H1 (cell line): ENCODE measurements around the gene HTN1. TPM values are rescaled to one million over a fixed set of nuclear protein-coding genes. Genes with fewer than 3 reads are reported as not detected.

Experiments used
- CTCF ChIA-PET: fragments of 300-600 bp; sonication (Branson Sonifier 250); formaldehyde crosslinking; loops from one replicate; lab custom pipeline; 2021; ENCODE audit not compliant: partially characterized antibody; lab: Charles Lee
- POLR2A ChIA-PET: fragments of 300-600 bp; sonication (Branson Sonifier 250); formaldehyde crosslinking; loops from one replicate; lab custom pipeline; 2021; ENCODE audit warnings: inconsistent platforms; ENCODE audit not compliant: partially characterized antibody; lab: Charles Lee
- DNase-seq, 2 experiments: peaks; one replicate each; pipeline versions ENCODE4 v3.0.0 to v3.0.0-alpha.2; 2010 to 2022; ENCODE audit warnings: low spot score in 2 of 2, low read depth in 1 of 2, mixed read lengths in 1 of 2
- FAIRE-seq: peaks from 2 replicates; lab custom pipeline; 2011; peaks lifted over from hg19 to GRCh38; lab: Jason Lieb, UNC
- H2AFZ ChIP-seq: 2 replicates; pipeline ENCODE4 v1.8.1; 2012; ENCODE audit warnings: low read length, inconsistent platforms
- H2AK5ac ChIP-seq: 2 replicates; pipeline ENCODE4 v1.6.1; 2013; ENCODE audit warnings: low read depth, low read length
- H2BK120ac ChIP-seq: replicated peaks from 2 replicates; pipeline ENCODE3; 2013; ENCODE audit warnings: low read depth, low read length, inconsistent platforms
- H2BK12ac ChIP-seq: 2 replicates; pipeline ENCODE4 v1.6.1; 2013; ENCODE audit warnings: low read depth, low read length
- H2BK15ac ChIP-seq: 2 replicates; pipeline ENCODE4 v1.6.1; 2013; ENCODE audit warnings: low read length
- H2BK20ac ChIP-seq: 2 replicates; pipeline ENCODE4 v1.6.1; 2013; ENCODE audit warnings: low read length
- H2BK5ac ChIP-seq: 2 replicates; pipeline ENCODE4 v1.6.1; 2013; ENCODE audit warnings: low read depth, low read length
- H3K14ac ChIP-seq: 2 replicates; pipeline ENCODE4 v1.6.1; 2013; ENCODE audit warnings: inconsistent platforms; ENCODE audit not compliant: insufficient read length
- H3K18ac ChIP-seq: 2 replicates; pipeline ENCODE4 v1.6.1; 2013; ENCODE audit warnings: low read length; ENCODE audit errors: extremely low read depth
- H3K23ac ChIP-seq: 2 replicates; pipeline ENCODE4 v1.6.1; 2013; ENCODE audit warnings: inconsistent platforms; ENCODE audit not compliant: insufficient read length
- H3K23me2 ChIP-seq: 2 replicates; pipeline ENCODE4 v1.6.1; 2013; ENCODE audit warnings: low read depth, low read length
- H3K27ac ChIP-seq: 2 replicates; pipeline ENCODE4 v1.6.1; 2011; ENCODE audit warnings: low read depth, low read length, inconsistent platforms
- H3K27me3 ChIP-seq, 4 experiments: replicated peaks in 1 of 4; 1 replicate in 1 of 4; 2 replicates in 3 of 4; pipeline versions ENCODE4 v1.6.1 to v1.8.1; 2011 to 2013; ENCODE audit warnings: low read length in 3 of 4, mild to moderate bottlenecking in 3 of 4, inconsistent platforms in 2 of 4, mixed read lengths in 2 of 4, moderate library complexity in 1 of 4; ENCODE audit not compliant: control insufficient read depth in 3 of 4, insufficient read depth in 3 of 4; ENCODE audit errors: extremely low read depth in 1 of 4
- H3K36me3 ChIP-seq, 4 experiments: 2 replicates each; pipeline versions ENCODE4 v1.6.1 to v1.8.1; 2011 to 2013; ENCODE audit warnings: mild to moderate bottlenecking in 4 of 4, low read length in 3 of 4, moderate library complexity in 2 of 4, control low read depth in 1 of 4, inconsistent platforms in 1 of 4; ENCODE audit not compliant: insufficient read depth in 4 of 4, control insufficient read depth in 2 of 4
- H3K4ac ChIP-seq: replicated peaks from 2 replicates; pipeline ENCODE3; 2013; ENCODE audit warnings: low read length, low read depth, mixed read lengths, inconsistent platforms; ENCODE audit not compliant: insufficient read length
- H3K4me1 ChIP-seq, 4 experiments: replicated peaks in 1 of 4; 1 replicate in 1 of 4; 2 replicates in 3 of 4; pipeline versions ENCODE4 v1.6.1 to v1.8.1; 2011 to 2013; ENCODE audit warnings: low read length in 3 of 4, inconsistent platforms in 2 of 4, mixed read lengths in 1 of 4; ENCODE audit not compliant: insufficient read depth in 4 of 4, control insufficient read depth in 3 of 4
- H3K4me2 ChIP-seq, 2 experiments: 2 replicates each; pipeline versions ENCODE4 v1.6.1 to v1.8.1; 2011 to 2013; ENCODE audit warnings: low read depth in 2 of 2, low read length in 2 of 2, control low read depth in 1 of 2, inconsistent platforms in 1 of 2, mild to moderate bottlenecking in 1 of 2; ENCODE audit not compliant: insufficient read depth in 1 of 2
- H3K4me3 ChIP-seq, 4 experiments: fragments of 200-600, 300-600 bp in 1 of 4; sonication (generic), shearing (Covaris generic), sonication (Bioruptor Twin) in 1 of 4; 2 replicates each; pipeline versions ENCODE4 v1.5.1 to v1.8.1; 2011 to 2016; ENCODE audit warnings: low read length in 4 of 4, low read depth in 3 of 4, control low read depth in 2 of 4, inconsistent platforms in 2 of 4, mild to moderate bottlenecking in 2 of 4, mixed read lengths in 1 of 4, moderate library complexity in 1 of 4; ENCODE audit not compliant: insufficient read depth in 2 of 4; ENCODE audit errors: extremely low read depth in 1 of 4
- H3K56ac ChIP-seq: replicated peaks from 2 replicates; pipeline ENCODE3; 2013; ENCODE audit warnings: low read depth, mild to moderate bottlenecking, mixed read lengths, low read length, inconsistent platforms; ENCODE audit not compliant: insufficient read length
- H3K79me1 ChIP-seq: 2 replicates; pipeline ENCODE4 v1.6.1; 2013; ENCODE audit warnings: low read depth, low read length, control low read depth
- H3K79me2 ChIP-seq, 2 experiments: 2 replicates each; pipeline versions ENCODE4 v1.6.1 to v1.8.1; 2012 to 2013; ENCODE audit warnings: low read length in 2 of 2, mild to moderate bottlenecking in 2 of 2, inconsistent platforms in 1 of 2; ENCODE audit not compliant: insufficient read depth in 2 of 2, control insufficient read depth in 1 of 2
- H3K9ac ChIP-seq, 4 experiments: replicated peaks in 1 of 4; 1 replicate in 1 of 4; 2 replicates in 3 of 4; pipeline versions ENCODE4 v1.6.1 to v1.8.1; 2011 to 2013; ENCODE audit warnings: low read depth in 3 of 4, low read length in 3 of 4, control low read depth in 2 of 4, mild to moderate bottlenecking in 2 of 4, moderate library complexity in 2 of 4, inconsistent platforms in 1 of 4; ENCODE audit errors: extremely low read depth in 1 of 4
- H3K9me3 ChIP-seq, 2 experiments: 2 replicates each; pipeline versions ENCODE4 v1.6.1 to v1.8.1; 2012 to 2013; ENCODE audit warnings: mild to moderate bottlenecking in 2 of 2, moderate library complexity in 2 of 2, control low read depth in 1 of 2, inconsistent platforms in 1 of 2, low read depth in 1 of 2, low read length in 1 of 2, mixed read lengths in 1 of 2; ENCODE audit not compliant: insufficient read depth in 2 of 2
- H4K20me1 ChIP-seq, 2 experiments: replicated peaks in 1 of 2; 2 replicates each; pipeline versions ENCODE3 to v1.8.1; 2011 to 2013; ENCODE audit warnings: inconsistent platforms in 2 of 2, low read length in 2 of 2, mild to moderate bottlenecking in 1 of 2; ENCODE audit not compliant: insufficient read depth in 2 of 2, control insufficient read depth in 1 of 2
- H4K5ac ChIP-seq: 2 replicates; pipeline ENCODE4 v1.6.1; 2013; ENCODE audit warnings: low read length, low read depth, mixed read lengths, inconsistent platforms; ENCODE audit not compliant: insufficient read length
- H4K8ac ChIP-seq: 2 replicates; pipeline ENCODE4 v1.8.0; 2013; ENCODE audit warnings: mild to moderate bottlenecking, moderate library complexity, low read length, inconsistent platforms; ENCODE audit not compliant: insufficient read depth; ENCODE audit errors: extremely low read depth
- H4K91ac ChIP-seq: replicated peaks from 2 replicates; pipeline ENCODE3; 2013; ENCODE audit warnings: low read length, mixed read lengths, inconsistent platforms; ENCODE audit not compliant: insufficient read length
- ASH2L ChIP-seq: fragments of 200-600, 300-600 bp; sonication (generic); IDR thresholded peaks from one replicate; pipeline ENCODE4 v1.7.1; 2017; ENCODE audit warnings: low read length
- BRCA1 ChIP-seq: IDR thresholded peaks from 2 replicates; pipeline ENCODE4 v1.6.1; 2012; ENCODE audit warnings: low read depth, low read length, improper control_type of control experiment
- CBX8 ChIP-seq: fragments of 300-800, 300-1000 bp; sonication (generic); IDR thresholded peaks from 2 replicates; pipeline ENCODE4 v1.7.1; 2016; ENCODE audit warnings: low read depth, low read length, borderline replicate concordance
- E2F6 ChIP-seq: IDR thresholded peaks from 2 replicates; pipeline ENCODE4 v1.6.1; 2012; ENCODE audit warnings: inconsistent platforms
- POLR2A ChIP-seq, 2 experiments: IDR thresholded peaks; 1 replicate in 1 of 2; 2 replicates in 1 of 2; pipeline ENCODE4 v1.6.1; 2011; ENCODE audit warnings: low read depth in 2 of 2, low read length in 2 of 2, mild to moderate bottlenecking in 2 of 2; ENCODE audit errors: control extremely low read depth in 1 of 2
- WGBS, 2 experiments: shearing (Covaris generic) in 1 of 2; methylation state at CpG; one replicate each; pipeline versions ENCODE4 v1.1.6 to v1.1.7; 2013 to 2015; ENCODE audit warnings: low lambda C conversion rate in 2 of 2, mixed read lengths in 2 of 2, inconsistent platforms in 1 of 2, low coverage in 1 of 2, missing lambda C conversion rate in 1 of 2; ENCODE audit not compliant: insufficient replicate concordance in 2 of 2, insufficient coverage in 1 of 2, insufficient read length in 1 of 2; ENCODE audit errors: extremely low coverage in 1 of 2, missing lambda C conversion rate in 1 of 2; 5-methylcytosine and 5-hydroxymethylcytosine counted together
- polyA plus RNA-seq, 7 experiments: library from polyadenylated mRNA; depleted of rRNA in 3 of 7; stranded (reverse) in 5 of 7; unstranded in 2 of 7; fragments of >200 nt in 5 of 7; fragments of 200-250 nt in 2 of 7; gene quantifications; 1 replicate in 5 of 7; 2 replicates in 1 of 7; 4 replicates in 1 of 7; pipeline versions ENCODE4 v1.2.1 to v1.2.3, GENCODE V29; 2011 to 2013; ENCODE audit warnings: missing spikeins in 2 of 7, mixed read lengths in 2 of 7
- total RNA-seq: library from RNA; stranded (reverse); fragmentation: NEBNext Ultra II Directional; extraction: Animal tissue kit (Norgen Biotek cat#: 25700); gene quantifications from 2 replicates; pipeline ENCODE4 v1.2.1, GENCODE V29; 2021

Gene HTN1
- total and polyA plus RNA-seq, 2 of the 8 experiments (the other 6 are each of a cell fraction or from before 2014, with no cell fraction given): not detected

DNA sequence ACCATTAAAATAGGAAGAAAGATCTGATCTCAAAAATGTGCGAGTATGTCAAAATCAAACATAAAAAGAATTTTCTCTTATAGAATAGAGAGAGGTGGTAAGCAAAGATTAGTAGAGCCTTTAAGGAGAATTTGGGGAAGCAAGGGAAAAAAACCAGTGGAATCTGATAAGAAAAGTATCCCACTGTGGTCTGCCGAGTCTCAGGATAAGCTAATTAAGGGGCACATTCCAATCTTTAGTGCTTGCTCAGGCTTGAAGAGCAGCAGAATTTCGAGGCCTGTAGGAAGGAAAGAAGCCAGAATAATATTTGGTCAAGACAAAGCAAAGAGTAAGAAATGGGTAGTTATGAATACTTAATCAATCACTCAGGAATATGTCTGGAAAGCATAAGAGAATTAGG is 41.5 kb upstream of the HTN1 start:
- no peak overlapping the region for H3K4me3 ChIP-seq
- POLR2A ChIA-PET: no interaction called here
- no peaks in the 10 kb centered on the region for H3K27me3 ChIP-seq
- no peak overlapping the region for H2BK120ac ChIP-seq
- WGBS, 2 experiments: 81% methylated on average over 3 of the region's 3 CpGs; no CpG with 5 or more reads in 1 of the 2 experiments
- H2AFZ ChIP-seq: no peak overlapping the region
- no peak overlapping the region for H2BK20ac ChIP-seq
- no peak overlapping the region for H3K9ac ChIP-seq
- TF ChIP-seq POLR2A (IDR thresholded peaks at IDR 0.05; ENCODE audit: control extremely low read depth in 1 of 2, low read depth in 2 of 2, low read length in 2 of 2): no peak
- no peak for TF ChIP-seq BRCA1
- no peak for TF ChIP-seq CBX8
- TF ChIP-seq E2F6: no peak
- TF ChIP-seq ASH2L: no peak
- no peaks in the 10 kb centered on the region for H3K36me3 ChIP-seq
- H3K56ac ChIP-seq: no peak overlapping the region
- CTCF ChIA-PET: no interaction called here
- H3K23ac ChIP-seq: no peak overlapping the region
- no peak overlapping the region for H3K27ac ChIP-seq
- no peak overlapping the region for H2BK15ac ChIP-seq
- no peaks in the 10 kb centered on the region for H3K79me2 ChIP-seq
- FAIRE-seq (no peak), DNase-seq (no peak)
- H3K4me1 ChIP-seq: no peaks in the 10 kb centered on the region
- no peaks in the 10 kb centered on the region for H4K20me1 ChIP-seq
- no peak overlapping the region for H3K18ac ChIP-seq
- no peak overlapping the region for H2AK5ac ChIP-seq
- no peak overlapping the region for H4K8ac ChIP-seq
- H3K14ac ChIP-seq: no peak overlapping the region
- no peak overlapping the region for H2BK12ac ChIP-seq
- no peak overlapping the region for H4K91ac ChIP-seq
- H3K9me3 ChIP-seq: no peaks in the 10 kb centered on the region; a peak in 1 of 4 replicates
- H2BK5ac ChIP-seq: no peak overlapping the region
- no peaks in the 10 kb centered on the region for H3K23me2 ChIP-seq
- no peak overlapping the region for H4K5ac ChIP-seq
- no peaks in the 10 kb centered on the region for H3K79me1 ChIP-seq
- H3K4ac ChIP-seq: no peak overlapping the region
- no peak overlapping the region for H3K4me2 ChIP-seq
